Peyer's patch (tissue), 4 donors: ENCODE results near the gene HES5. TPM values are rescaled to one million over a fixed set of nuclear protein-coding genes. Genes with fewer than 3 reads are reported as not detected.

Experiments used
- DNase-seq, 3 donors: peaks; one replicate each; pipeline ENCODE4 v3.0.0-alpha.2; 2017 to 2019
- H3K27ac ChIP-seq, 4 donors: fragments of 200-600 bp; sonication (generic); one replicate each; pipeline ENCODE4 v1.5.1; 2016 to 2019
- H3K27me3 ChIP-seq, 2 donors: fragments of 200-600 bp; sonication (generic); one replicate each; pipeline ENCODE4 v1.5.1; 2019
- H3K36me3 ChIP-seq, 3 donors: fragments of 200-600 bp; sonication (generic); one replicate each; pipeline ENCODE4 v1.5.1; 2016 to 2019
- H3K4me1 ChIP-seq, 4 donors: fragments of 200-600 bp; sonication (generic); one replicate each; pipeline ENCODE4 v1.5.1; 2016 to 2019
- H3K4me3 ChIP-seq, 4 donors: fragments of 200-600 bp; sonication (generic); 1 replicate in 3 of 4; 2 replicates in 1 of 4; pipeline ENCODE4 v1.5.1; 2016 to 2019; ENCODE audit warnings: mild to moderate bottlenecking in 1 of 4
- H3K9me3 ChIP-seq, 4 donors: fragments of 200-600 bp; sonication (generic); one replicate each; pipeline ENCODE4 v1.5.1; 2016 to 2019; ENCODE audit warnings: mild to moderate bottlenecking in 1 of 4
- CTCF ChIP-seq, 6 experiments: fragments of 450-650 bp in 4 of 6; fragments of 200-600 bp in 2 of 6; sonication (generic) in 1 of 6; IDR thresholded peaks; one replicate each; pipeline ENCODE4 v1.5.1; 2017 to 2019; ENCODE audit warnings: antibody characterized with exemption in 6 of 6, mild to moderate bottlenecking in 3 of 6, moderate library complexity in 1 of 6
- POLR2A ChIP-seq, 2 donors: fragments of 450-650 bp; IDR thresholded peaks; one replicate each; pipeline ENCODE4 v1.5.1; 2017; ENCODE audit warnings: antibody characterized with exemption in 2 of 2, mild to moderate bottlenecking in 2 of 2, moderate library complexity in 2 of 2
- total RNA-seq, 4 donors: library from RNA; depleted of rRNA; stranded (reverse); fragments of >200 nt; gene quantifications; one replicate each; pipeline ENCODE4 v1.1.0, GENCODE V29; 2016

The HES5 gene
- total RNA-seq, 4 donors from 2014 or later, result 0.88 TPM; not detected in 3

GRCh38 chr1:2513939-2514652 is 16.0 kb downstream of the HES5 start:
- no peaks in the 10 kb centered on the region for H3K4me1 ChIP-seq
- no peak overlapping the region for H3K4me3 ChIP-seq
- peaks cover 0 to 99% (median 0%) of the 10 kb centered on the region in 3 donors for H3K36me3 ChIP-seq
- H3K27me3 ChIP-seq, result no peaks in the 10 kb centered on the region
- TF ChIP-seq CTCF (IDR thresholded peaks at IDR 0.05) (no peak), POLR2A (IDR thresholded peaks at IDR 0.05) (no peak)
- no peak for DNase-seq
- H3K27ac ChIP-seq, result no peak overlapping the region
- no peaks in the 10 kb centered on the region for H3K9me3 ChIP-seq

- no peak overlapping the region for H3K4me3 ChIP-seq
- no peak for DNase-seq
- H3K4me1 ChIP-seq, result no peaks in the 10 kb centered on the region
- no peaks in the 10 kb centered on the region for H3K9me3 ChIP-seq
- H3K36me3 ChIP-seq, result peaks cover 0 to 99% (median 0%) of the 10 kb centered on the region in 3 donors
- H3K27ac ChIP-seq, result no peak overlapping the region
- no peak for TF ChIP-seq CTCF (IDR thresholded peaks at IDR 0.05)
- no peaks in the 10 kb centered on the region for H3K27me3 ChIP-seq
These were observed 17.1 kb downstream of the HES5 start for GRCh38 chr1:2512862-2513421.

GRCh38 chr1:2510366-2511155 is 19.5 kb downstream of the HES5 start:
- Histone ChIP-seq H3K27ac (no peak overlapping the region), H3K9me3 (no peaks in the 10 kb centered on the region), H3K4me3 (no peak overlapping the region), H3K27me3 (no peaks in the 10 kb centered on the region), H3K4me1 (no peaks in the 10 kb centered on the region), H3K36me3 (peaks cover 0 to 84% (median 0%) of the 10 kb centered on the region in 3 donors)
- TF ChIP-seq CTCF (IDR thresholded peaks at IDR 0.05) (no peak), POLR2A (IDR thresholded peaks at IDR 0.05) (no peak)
- no peak for DNase-seq

- no peaks in the 10 kb centered on the region for H3K4me1 ChIP-seq
- H3K4me3 ChIP-seq, result no peak overlapping the region
- TF ChIP-seq CTCF (IDR thresholded peaks at IDR 0.05) (no peak), POLR2A (IDR thresholded peaks at IDR 0.05) (no peak)
- H3K9me3 ChIP-seq, result no peaks in the 10 kb centered on the region
- no peak overlapping the region for H3K27ac ChIP-seq
- no peak for DNase-seq
- H3K27me3 ChIP-seq, result peaks cover 0 to 5% of the 10 kb centered on the region in 2 donors
- peaks cover 0 to 74% (median 0%) of the 10 kb centered on the region in 3 donors for H3K36me3 ChIP-seq
These were observed 20.5 kb downstream of the HES5 start for GRCh38 chr1:2509589-2509988.

- TF ChIP-seq POLR2A (IDR thresholded peaks at IDR 0.05) (no peak), CTCF (IDR thresholded peaks at IDR 0.05) (no peak)
- no peaks in the 10 kb centered on the region for H3K9me3 ChIP-seq
- peaks cover 0 to 11% of the 10 kb centered on the region in 2 donors for H3K27me3 ChIP-seq
- no peaks in the 10 kb centered on the region for H3K4me1 ChIP-seq
- no peak overlapping the region for H3K4me3 ChIP-seq
- no peak for DNase-seq
- peaks cover 0 to 67% (median 0%) of the 10 kb centered on the region in 3 donors for H3K36me3 ChIP-seq
- no peak overlapping the region for H3K27ac ChIP-seq
These were observed 21.3 kb downstream of the HES5 start for GRCh38 chr1:2508751-2509150.
